Measurements from ENCODE around the gene PIGQ. TPM values are rescaled to one million over a fixed set of nuclear protein-coding genes. Genes with fewer than 3 reads are reported as not detected.

The PIGQ gene
- total and polyA plus RNA-seq, 2 of the 8 experiments (the other 6 are each of a cell fraction or from before 2014, with no cell fraction given) = 36.0 to 49.2 TPM

- no peak for TF ChIP-seq ATF3 (IDR thresholded peaks at IDR 0.05; ENCODE audit: insufficient read depth, low read depth, low read length)
- no peak for TF ChIP-seq BRCA1 (IDR thresholded peaks at IDR 0.05; ENCODE audit: low read depth, low read length)
- no peak for TF ChIP-seq SP4 (IDR thresholded peaks at IDR 0.05; ENCODE audit: low read length)
- no peak for TF ChIP-seq CHD7 (IDR thresholded peaks at IDR 0.05; ENCODE audit: insufficient replicate concordance, low read length)
- TF ChIP-seq CREB1 (IDR thresholded peaks at IDR 0.05) = no peak
- TF ChIP-seq SUZ12 (IDR thresholded peaks at IDR 0.05; ENCODE audit: low read length) = no peak
- TF ChIP-seq SP2 (IDR thresholded peaks at IDR 0.05; ENCODE audit: low read length) = no peak
- TF ChIP-seq CBX5 (IDR thresholded peaks at IDR 0.05; ENCODE audit: low read depth, low read length) = no peak
- no peak for TF ChIP-seq RNF2 (IDR thresholded peaks at IDR 0.05; ENCODE audit: borderline replicate concordance, low read depth, low read length, missing control alignments, poor library complexity, severe bottlenecking)
- 0 out of 2 replicates have a peak, but pooled peaks have one; percentile 51 for TF ChIP-seq TAF1 (IDR thresholded peaks at IDR 0.05; ENCODE audit: low read depth, low read length)
Measured at GRCh38 chr16:569445-570254, at the start of gene PIGQ (continued).

All from H1 (cell line).